Ovary (tissue), 9 donors: Measurements from ENCODE around the gene LPAR2. TPM values are rescaled to one million over a fixed set of nuclear protein-coding genes. Genes with fewer than 3 reads are reported as not detected.

ENCODE experiments used
- DNase-seq, 5 donors: peaks; one replicate each; pipeline ENCODE4 v3.0.0-alpha.2; 2019 to 2020
- H3K27ac ChIP-seq, 2 donors: fragments of 200-600 bp; one replicate each; pipeline versions ENCODE4 v1.5.1 to v1.8.0; 2019 to 2022
- H3K27me3 ChIP-seq: fragments of 200-600 bp; one replicate; pipeline ENCODE4 v1.8.0; 2022
- H3K36me3 ChIP-seq: fragments of 200-600 bp; sonication (generic); one replicate; pipeline ENCODE4 v1.5.1; 2019
- H3K4me1 ChIP-seq: one replicate; pipeline ENCODE4 v1.8.1; 2013; ENCODE audit warnings: mild to moderate bottlenecking, moderate library complexity; ENCODE audit not compliant: insufficient read depth
- H3K4me3 ChIP-seq: fragments of 200-600 bp; sonication (generic); one replicate; pipeline ENCODE4 v1.5.1; 2017
- H3K9me3 ChIP-seq, 2 donors: fragments of 200-600 bp in 1 of 2; sonication (generic) in 1 of 2; one replicate each; pipeline versions ENCODE4 v1.5.1 to v1.8.1; 2013 to 2019; ENCODE audit warnings: mild to moderate bottlenecking in 1 of 2, moderate library complexity in 1 of 2
- EP300 ChIP-seq: sonication (generic); formaldehyde crosslinking; IDR thresholded peaks from one replicate; pipeline ENCODE4 v1.6.1; 2017; ENCODE audit warnings: antibody characterized with exemption
- POLR2A ChIP-seq: fragments of 450-650 bp; IDR thresholded peaks from one replicate; pipeline ENCODE4 v1.6.1; 2017; ENCODE audit warnings: antibody characterized with exemption, mild to moderate bottlenecking, moderate library complexity
- whole genome bisulfite sequencing, 3 donors: extraction: QIAGEN DNeasy Blood & Tissue Kit in 1 of 3; methylation state at CpG; one replicate each; pipeline versions ENCODE4 v1.1.5 to v1.1.7; 2013 to 2017; 5-methylcytosine and 5-hydroxymethylcytosine counted together
- intact Hi-C, 4 donors: fragments of 100-400 bp; cut with DNase I; formaldehyde crosslinking; loops; one replicate each; pipeline versions ENCODE4 v1.11.0 to v1.15.1; 2022 to 2023
- polyA plus RNA-seq, 2 donors: library from polyadenylated mRNA; stranded (reverse); fragments of 200-250 nt in 1 of 2; fragments of 350-450 nt in 1 of 2; fragmentation: Illumina TruSeq in 1 of 2; extraction: RNeasy Lipid Tissue Mini Kit (QIAGEN cat#74804) in 1 of 2; gene quantifications; one replicate each; pipeline ENCODE4 v1.2.3, GENCODE V29; 2013 to 2014
- total RNA-seq, 7 donors: library from RNA; depleted of rRNA in 2 of 7; stranded (reverse); fragments of >200 nt in 2 of 7; fragmentation: NEBNext Ultra II Directional in 3 of 7; extraction: Animal tissue kit (Norgen Biotek cat#: 25700) in 3 of 7; gene quantifications; one replicate each; pipeline versions ENCODE4 v1.1.0 to v1.2.4, GENCODE V29; 2016 to 2023
- TF ChIP-seq, protein P1 (sequence below), 3 donors: fragments of 450-650 bp in 2 of 3; fragments of 200-600 bp in 1 of 3; IDR thresholded peaks; one replicate each; pipeline versions ENCODE4 v1.5.1 to v1.8.0; 2016 to 2022; ENCODE audit warnings: antibody characterized with exemption in 3 of 3, mild to moderate bottlenecking in 1 of 3
- donor health status: DM: no; HTN: no; CAD: no; lungs with moderate emphysema.
- donor health status: DM: no; HTN: no; CAD: no.
- donor health status: Bipolar disorder and iron deficiency.
- donor health status: DM: yes; HTN: yes; CAD: no.
- donor health status: DM: no; HTN: no; CAD: no.
- donor health status: DM: yes; HTN: yes; CAD: no.

Gene LPAR2
- total and polyA plus RNA-seq, 9 donors = 3.2 to 17.0 (median 7.3) TPM

DNA sequence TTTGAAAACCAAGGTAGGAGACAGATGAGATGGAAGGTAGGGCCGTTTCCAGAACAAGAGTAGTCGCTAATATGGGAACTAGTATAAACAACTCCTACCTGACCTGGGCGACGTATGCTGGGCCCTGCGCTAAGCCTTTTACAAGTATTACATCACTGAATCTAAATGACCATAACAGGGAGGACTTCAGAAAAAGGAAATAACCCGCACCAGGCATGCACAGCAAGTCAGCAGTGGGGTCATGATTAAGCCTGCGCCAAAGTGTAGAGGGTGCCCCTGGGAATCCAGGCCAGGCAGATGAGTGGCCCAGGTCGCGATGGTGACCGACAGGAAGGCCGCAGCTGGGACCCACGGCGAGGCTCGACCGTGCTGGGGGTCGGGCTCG is 34.8 kb upstream of the LPAR2 start:
- TF ChIP-seq POLR2A (no peak), EP300 (no peak)
- TF ChIP-seq, protein P1, sequence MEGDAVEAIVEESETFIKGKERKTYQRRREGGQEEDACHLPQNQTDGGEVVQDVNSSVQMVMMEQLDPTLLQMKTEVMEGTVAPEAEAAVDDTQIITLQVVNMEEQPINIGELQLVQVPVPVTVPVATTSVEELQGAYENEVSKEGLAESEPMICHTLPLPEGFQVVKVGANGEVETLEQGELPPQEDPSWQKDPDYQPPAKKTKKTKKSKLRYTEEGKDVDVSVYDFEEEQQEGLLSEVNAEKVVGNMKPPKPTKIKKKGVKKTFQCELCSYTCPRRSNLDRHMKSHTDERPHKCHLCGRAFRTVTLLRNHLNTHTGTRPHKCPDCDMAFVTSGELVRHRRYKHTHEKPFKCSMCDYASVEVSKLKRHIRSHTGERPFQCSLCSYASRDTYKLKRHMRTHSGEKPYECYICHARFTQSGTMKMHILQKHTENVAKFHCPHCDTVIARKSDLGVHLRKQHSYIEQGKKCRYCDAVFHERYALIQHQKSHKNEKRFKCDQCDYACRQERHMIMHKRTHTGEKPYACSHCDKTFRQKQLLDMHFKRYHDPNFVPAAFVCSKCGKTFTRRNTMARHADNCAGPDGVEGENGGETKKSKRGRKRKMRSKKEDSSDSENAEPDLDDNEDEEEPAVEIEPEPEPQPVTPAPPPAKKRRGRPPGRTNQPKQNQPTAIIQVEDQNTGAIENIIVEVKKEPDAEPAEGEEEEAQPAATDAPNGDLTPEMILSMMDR (IDR thresholded peaks at IDR 0.05) = no peak
- H3K9me3 ChIP-seq = no peaks in the 10 kb centered on the region
- intact Hi-C loops = loop anchor here in 1 of 4 donors (10.0 kb wide), 1 partner anchor 292 kb away; no protein-coding TSS in a partner anchor
- H3K36me3 ChIP-seq = no peaks in the 10 kb centered on the region
- H3K4me1 ChIP-seq = peaks cover 2% of the 10 kb centered on the region
- 3 to 7% (median 3%) methylated on average over 17 of the region's 17 CpGs for WGBS, 3 donors
- peak overlapping the region in 1 of 2 donors; percentile 95 for H3K27ac ChIP-seq
- DNase-seq = no peak
- peak overlapping the region; percentile 89 for H3K4me3 ChIP-seq
- H3K27me3 ChIP-seq = no peaks in the 10 kb centered on the region

DNA sequence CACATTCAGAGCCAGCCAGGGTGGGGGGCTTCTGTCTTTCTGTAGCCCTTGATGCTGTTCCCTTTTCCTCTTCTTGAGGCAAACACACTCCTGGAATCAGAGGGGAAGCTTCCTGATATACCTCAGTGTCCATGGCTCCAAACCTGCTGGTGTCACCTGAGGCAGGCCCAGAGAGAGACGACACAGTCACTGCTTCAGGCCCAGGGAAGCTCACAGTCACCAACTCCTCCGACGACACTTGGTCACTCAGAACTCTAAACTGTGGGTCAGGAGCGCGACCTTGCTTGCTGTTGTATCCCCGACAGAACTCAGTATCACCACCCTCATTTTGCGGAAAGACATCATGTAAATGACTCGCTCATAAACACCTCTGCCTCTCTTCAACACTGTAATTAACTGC is 34.3 kb upstream of the LPAR2 start:
- DNase-seq = peak in 1 of 5 donors; percentile 19
- WGBS, 3 donors = 65 to 80% (median 73%) methylated on average over 8 of the region's 8 CpGs
- H3K4me1 ChIP-seq = peaks cover 2% of the 10 kb centered on the region
- no peaks in the 10 kb centered on the region for H3K9me3 ChIP-seq
- H3K4me3 ChIP-seq = peak overlapping the region; percentile 89
- H3K36me3 ChIP-seq = no peaks in the 10 kb centered on the region
- intact Hi-C loops = loop anchor here in 1 of 4 donors (10.0 kb wide), 1 partner anchor 292 kb away; no protein-coding TSS in a partner anchor
- H3K27me3 ChIP-seq = no peaks in the 10 kb centered on the region
- TF ChIP-seq EP300 (no peak), POLR2A (no peak)
- TF ChIP-seq, protein P1 (IDR thresholded peaks at IDR 0.05) = no peak
- no peak overlapping the region for H3K27ac ChIP-seq

DNA sequence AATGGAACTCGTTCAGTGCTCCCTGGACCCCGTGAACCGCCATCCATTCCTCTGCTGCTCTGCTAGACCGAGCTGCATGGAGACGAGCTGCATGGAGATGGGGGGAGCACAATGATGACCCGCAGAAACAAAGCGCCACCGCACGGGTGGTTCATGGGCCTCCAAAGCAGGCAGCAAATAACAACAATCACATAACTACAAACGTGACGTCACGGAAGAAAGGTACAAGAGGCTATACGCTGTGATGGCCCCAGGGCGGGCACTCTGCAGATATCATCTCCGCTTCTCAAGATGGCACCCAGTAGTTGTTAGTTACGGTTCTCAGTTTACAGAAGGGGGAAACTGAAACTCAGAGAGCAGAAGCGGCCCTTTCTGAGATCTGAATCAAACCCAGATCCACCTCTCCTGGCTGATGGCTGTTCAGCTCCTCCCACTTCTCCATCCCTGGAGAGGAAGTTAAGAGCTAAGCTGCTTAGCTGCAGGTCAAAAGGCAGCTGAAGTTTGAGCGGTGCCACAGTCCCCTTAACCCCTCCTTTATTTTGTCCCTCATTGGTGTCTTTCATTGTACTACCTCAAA is 33.7 kb upstream of the LPAR2 start:
- no peak for TF ChIP-seq EP300
- TF ChIP-seq, protein P1 (IDR thresholded peaks at IDR 0.05) = no peak
- no peak for TF ChIP-seq POLR2A
- H3K9me3 ChIP-seq = no peaks in the 10 kb centered on the region
- intact Hi-C loops = loop anchor here in 1 of 4 donors (10.0 kb wide), 1 partner anchor 293 kb away; no protein-coding TSS in a partner anchor
- DNase-seq = peak in 1 of 5 donors; percentile 18
- H3K27me3 ChIP-seq = no peaks in the 10 kb centered on the region
- 65 to 75% (median 66%) methylated on average over 18 of the region's 18 CpGs for WGBS, 3 donors
- no peaks in the 10 kb centered on the region for H3K36me3 ChIP-seq
- no peak overlapping the region for H3K4me3 ChIP-seq
- H3K27ac ChIP-seq = no peak overlapping the region
- H3K4me1 ChIP-seq = peaks cover 2% of the 10 kb centered on the region

DNA sequence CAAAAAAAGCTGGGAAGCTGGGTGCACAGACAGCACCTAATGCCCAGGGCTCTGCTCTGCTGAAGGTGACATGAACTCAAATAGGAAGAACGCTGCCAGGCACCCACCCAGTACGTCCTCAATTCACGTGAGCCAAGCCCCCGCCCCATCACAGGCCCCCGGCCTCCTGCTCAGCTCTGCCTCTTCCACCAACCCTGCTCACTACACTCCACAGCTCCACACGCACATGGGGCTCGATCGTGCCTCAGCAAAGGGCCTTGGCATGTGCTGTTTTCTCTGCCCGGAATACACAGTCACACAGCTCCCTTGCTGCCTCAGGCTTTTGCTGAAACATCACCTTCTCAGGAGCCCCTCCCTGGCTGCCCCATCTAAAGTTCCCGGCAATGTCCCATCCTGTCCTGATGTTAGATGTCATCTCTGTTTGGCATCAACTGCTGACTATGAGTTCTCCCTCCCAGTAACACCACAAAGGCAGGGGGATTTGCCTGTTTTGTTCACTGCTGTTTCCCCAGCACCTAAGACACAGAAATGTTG is 33.2 kb upstream of the LPAR2 start:
- peak in 1 of 5 donors; percentile 17 for DNase-seq
- H3K4me3 ChIP-seq = no peak overlapping the region
- no peak for TF ChIP-seq EP300
- no peak for TF ChIP-seq POLR2A
- TF ChIP-seq, protein P1 (IDR thresholded peaks at IDR 0.05) = no peak
- no peaks in the 10 kb centered on the region for H3K9me3 ChIP-seq
- no peaks in the 10 kb centered on the region for H3K27me3 ChIP-seq
- peaks cover 2% of the 10 kb centered on the region for H3K4me1 ChIP-seq
- no peaks in the 10 kb centered on the region for H3K36me3 ChIP-seq
- WGBS, 3 donors = 77 to 79% (median 78%) methylated on average over 10 of the region's 10 CpGs
- no peak overlapping the region for H3K27ac ChIP-seq
- intact Hi-C loops = loop anchor here in 1 of 4 donors (10.0 kb wide), 1 partner anchor 294 kb away; no protein-coding TSS in a partner anchor
